Stimulated activated CD8-positive, alpha-beta memory T cell treated with anti-CD3 and anti-CD28 coated beads, Interleukin-15, amount 100 ng/mL, for 4 hours (primary cell): Measurements from ENCODE around the gene HHAT.

Experiments
- DNase-seq, 2 donors: peaks; one replicate each; pipeline ENCODE4 v3.0.0-alpha.2; 2020; ENCODE audit warnings: low read depth in 2 of 2

The HHAT gene

GRCh38 chr1:210684466-210685294, 356.0 kb downstream of the HHAT start:
- DNase-seq, result no peak

DNA sequence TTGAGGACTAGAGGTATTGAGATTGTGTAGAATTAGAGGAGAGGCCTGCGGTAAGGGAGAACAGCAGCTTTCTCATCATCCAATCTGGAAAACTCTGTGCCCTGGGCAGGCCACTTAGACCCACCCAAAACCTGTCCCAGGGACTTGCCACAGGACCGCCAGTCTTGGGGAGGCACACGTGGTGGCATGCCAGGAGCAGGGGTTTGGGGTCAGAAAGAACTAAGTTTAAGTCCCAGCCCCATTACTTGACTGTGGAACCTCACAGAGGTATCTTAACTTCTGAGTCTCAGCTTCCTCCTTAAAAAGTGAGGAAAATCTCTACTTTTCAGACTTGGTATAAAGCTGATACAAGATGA, 356.6 kb downstream of the HHAT start:
- no peak for DNase-seq

GRCh38 chr1:210686841-210687240, 358.1 kb downstream of the HHAT start:
- no peak for DNase-seq

GRCh38 chr1:210687582-210688279, 359.0 kb downstream of the HHAT start:
- no peak for DNase-seq

GRCh38 chr1:210688512-210689234, 360.0 kb downstream of the HHAT start:
- DNase-seq, result no peak

DNA sequence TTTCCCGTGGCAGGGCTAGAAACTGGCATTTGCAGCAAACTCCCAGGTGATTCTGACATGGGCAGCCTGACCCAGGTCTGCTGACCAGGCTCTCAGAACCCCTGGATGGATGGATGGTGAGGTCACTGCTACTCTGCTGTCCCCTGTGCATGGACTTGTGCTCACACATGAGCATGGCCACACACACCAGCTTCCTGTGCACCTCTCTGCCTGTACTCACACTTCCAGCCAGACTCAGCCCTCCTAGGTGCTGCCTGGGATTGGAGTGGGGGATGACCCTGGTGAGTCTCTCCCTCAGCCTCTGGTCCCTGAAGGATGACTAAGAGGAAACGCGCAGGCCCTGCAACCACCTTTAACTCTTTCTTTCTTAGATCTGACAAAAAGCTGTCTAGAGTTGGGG, 361.1 kb downstream of the HHAT start:
- no peak for DNase-seq

- DNase-seq, result no peak
These were observed 361.5 kb downstream of the HHAT start for GRCh38 chr1:210690236-210690635.

DNA sequence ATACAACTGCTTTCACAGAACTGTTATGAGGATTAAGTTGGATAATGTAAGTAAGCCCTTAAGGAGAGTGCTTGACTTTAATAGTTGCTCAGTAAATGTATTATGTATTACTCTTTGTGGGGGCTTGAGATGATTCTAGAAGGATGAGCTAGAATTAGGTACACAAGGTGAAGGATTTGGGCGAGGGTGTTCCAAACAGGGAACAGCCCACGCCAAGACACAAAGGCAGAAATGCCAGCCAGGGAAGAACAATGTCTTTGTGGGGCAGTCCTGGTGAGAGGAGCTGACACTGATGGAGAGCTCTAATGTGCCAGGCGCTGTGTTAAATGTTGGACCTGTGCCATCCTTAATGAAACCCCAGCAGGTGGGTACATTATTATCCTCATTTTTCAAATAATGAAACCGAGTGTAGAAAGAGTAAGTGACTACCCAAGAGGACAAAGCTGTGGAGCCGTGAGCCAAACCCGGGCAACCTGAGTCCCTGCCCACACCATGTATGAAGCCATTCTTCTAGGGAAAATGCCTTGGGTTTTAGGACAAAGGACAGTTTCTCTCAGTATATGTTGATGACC, 362.4 kb downstream of the HHAT start:
- no peak for DNase-seq

DNA sequence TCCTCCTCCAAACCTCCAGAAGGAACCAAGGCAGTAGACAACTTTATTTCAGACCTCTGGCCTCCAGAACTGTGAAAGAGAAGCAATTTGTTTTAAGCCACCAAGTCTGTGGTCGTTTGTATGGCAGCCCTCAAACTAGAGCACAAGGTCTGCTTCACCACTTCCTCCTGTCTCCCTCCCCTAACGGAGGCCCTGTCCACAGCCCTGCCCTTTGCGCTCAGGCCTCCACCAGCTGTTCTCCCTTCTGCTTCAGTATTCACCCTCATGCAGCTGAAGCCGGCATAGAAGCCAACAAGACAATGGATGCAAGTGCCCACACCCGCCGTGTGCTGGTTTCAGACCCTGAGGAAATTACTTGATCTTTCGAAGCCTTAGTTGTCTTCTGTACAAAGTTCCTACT, 364.1 kb downstream of the HHAT start:
- DNase-seq, result no peak

- DNase-seq, result no peak
These were observed 366.3 kb downstream of the HHAT start for GRCh38 chr1:210695026-210695425.

- no peak for DNase-seq
These were observed 368.0 kb downstream of the HHAT start for GRCh38 chr1:210696709-210697108.

GRCh38 chr1:210697185-210697584, 368.5 kb downstream of the HHAT start:
- DNase-seq, result no peak

DNA sequence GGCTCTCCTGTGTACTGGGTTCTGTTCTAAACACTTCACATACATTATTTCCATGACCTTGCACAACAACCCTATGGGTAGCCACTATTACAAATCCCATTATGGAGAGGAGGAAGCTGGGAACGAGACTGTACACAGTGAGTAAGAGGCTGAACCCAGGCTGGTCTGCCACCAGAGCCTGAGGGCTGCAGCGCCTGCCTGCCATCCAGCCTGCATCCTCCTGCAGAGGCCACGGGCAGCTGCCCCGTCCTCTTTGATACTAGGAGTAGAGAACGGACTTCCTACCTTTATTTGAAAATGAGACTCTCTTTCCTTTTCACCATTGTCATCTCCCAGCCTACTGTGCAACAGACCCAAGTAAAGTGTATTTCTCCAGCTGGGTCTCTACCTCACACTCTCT, 370.0 kb downstream of the HHAT start:
- DNase-seq, result no peak

GRCh38 chr1:210700083-210700482, 371.4 kb downstream of the HHAT start:
- no peak for DNase-seq

DNA sequence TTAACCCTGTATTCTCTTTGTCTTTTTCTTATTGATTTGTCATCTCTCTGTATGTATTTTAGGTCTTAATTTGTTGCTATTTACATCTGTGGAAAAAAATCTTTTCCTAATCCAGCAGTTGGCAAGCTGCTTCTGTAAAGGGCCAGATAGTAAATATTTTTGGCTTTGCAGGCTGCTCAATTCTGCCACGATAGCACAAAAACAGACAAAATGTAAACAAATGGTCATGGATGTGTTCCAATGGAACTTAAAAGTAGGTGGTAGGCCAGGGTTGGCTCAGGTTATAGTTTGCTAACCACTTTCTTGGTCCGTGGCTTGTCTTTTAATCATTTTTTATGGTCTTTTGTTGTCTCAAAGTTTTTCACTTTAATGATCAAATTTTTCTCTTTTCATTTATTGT, 371.8 kb downstream of the HHAT start:
- no peak for DNase-seq

DNA sequence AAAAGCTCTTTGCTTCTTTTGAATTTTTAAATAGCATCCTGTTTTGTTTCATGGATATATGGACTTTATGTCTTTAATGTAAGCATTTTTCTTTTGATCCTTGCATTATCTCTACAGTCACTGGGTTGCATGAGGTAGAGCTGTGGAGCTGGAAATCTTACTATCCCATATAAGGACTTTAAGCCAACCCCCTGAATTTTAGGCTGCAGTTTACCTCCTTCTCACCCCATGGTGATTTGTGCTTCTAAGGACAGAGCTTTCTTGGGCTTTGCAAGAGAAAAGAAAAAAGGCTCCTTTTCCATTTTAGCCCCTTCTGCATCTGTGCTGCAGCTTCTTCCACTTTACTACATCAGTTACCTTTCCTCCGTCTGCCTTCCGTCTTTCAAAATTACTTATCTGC, 373.8 kb downstream of the HHAT start:
- DNase-seq, result no peak

DNA sequence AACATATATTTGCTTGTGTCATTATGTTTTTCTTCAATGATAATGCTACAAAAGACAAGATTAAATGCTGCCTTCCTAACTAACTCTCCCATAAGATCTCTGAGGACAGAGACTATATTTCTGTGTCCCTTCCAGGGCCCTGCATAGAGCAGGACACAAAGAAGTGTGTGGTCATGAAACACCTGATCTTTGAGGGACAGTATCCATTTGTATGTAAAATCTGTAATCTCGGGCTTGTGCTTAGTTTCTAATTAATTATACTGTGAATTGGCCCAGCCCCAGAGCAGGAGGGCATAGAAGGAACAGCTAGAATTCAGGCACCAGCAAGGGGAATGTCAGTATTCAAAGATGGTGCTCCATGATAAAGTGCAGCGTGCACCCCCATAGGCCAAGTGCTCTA, 374.9 kb downstream of the HHAT start:
- DNase-seq, result no peak

DNA sequence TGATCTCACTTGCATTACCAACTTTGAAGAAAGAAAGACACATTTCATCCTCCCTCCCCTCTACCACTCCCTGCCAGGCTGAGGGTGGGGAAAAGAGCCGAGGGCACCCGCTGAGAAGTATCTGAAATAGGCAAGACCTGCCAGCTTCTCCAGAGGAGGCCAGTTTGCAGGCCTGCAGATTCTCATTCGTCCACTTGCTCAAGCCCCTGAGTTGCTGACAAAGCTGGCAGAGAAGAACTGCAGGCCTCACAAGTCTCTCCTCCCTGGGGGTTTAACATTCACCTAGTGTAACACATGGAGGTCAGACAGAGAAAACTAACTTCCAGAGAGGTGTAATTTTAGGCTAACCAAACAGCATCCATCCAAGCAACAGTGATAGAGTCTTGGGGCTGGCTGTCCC, 376.4 kb downstream of the HHAT start:
- DNase-seq, result no peak

DNA sequence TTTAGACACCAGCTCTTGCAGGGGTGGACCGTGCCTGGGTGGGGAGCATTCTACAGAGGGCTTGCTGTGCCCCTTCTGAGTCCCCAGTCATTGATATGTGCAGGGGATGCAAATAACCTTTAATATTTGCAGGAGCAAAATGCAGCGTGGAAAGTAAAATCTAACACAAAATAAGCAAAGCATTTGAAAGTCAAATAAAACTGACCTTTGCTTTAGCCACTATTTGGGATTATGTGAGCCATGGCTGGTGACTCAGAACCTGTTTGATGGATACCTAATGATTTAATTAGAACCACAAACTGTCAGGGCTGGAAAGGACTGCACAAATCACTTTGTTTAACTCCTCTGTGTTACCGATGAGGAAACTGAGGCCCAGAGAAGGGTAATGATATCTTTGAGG, 377.5 kb downstream of the HHAT start:
- DNase-seq, result no peak

GRCh38 chr1:210707300-210708240, 378.9 kb downstream of the HHAT start:
- DNase-seq, result no peak

- DNase-seq, result no peak
These were observed 381.0 kb downstream of the HHAT start for GRCh38 chr1:210709701-210710100.
